Astrocyte (in vitro differentiated cells and primary cell): Measurements from ENCODE around the gene HCAR2. TPM values are rescaled to one million over a fixed set of nuclear protein-coding genes. Genes with fewer than 3 reads are reported as not detected.
"Not testable (repeated sequence)": the region's sequence is repeated elsewhere in the genome, so short reads cannot be mapped to it uniquely, and the experiment has no call there.

Experiments
- DNase-seq: peaks from one replicate; pipeline ENCODE4 v3.0.0-alpha.2; 2010; ENCODE audit warnings: low read depth
- FAIRE-seq: peaks from 2 replicates; lab custom pipeline; 2011; peaks lifted over from hg19 to GRCh38; lab: Jason Lieb, UNC
- H2AFZ ChIP-seq: 2 replicates; pipeline ENCODE4 v1.6.0; 2012; ENCODE audit warnings: low read depth, low read length, inconsistent platforms
- H3K27ac ChIP-seq: 2 replicates; pipeline ENCODE4 v1.5.1; 2011; ENCODE audit warnings: low read depth, low read length, inconsistent platforms
- H3K27me3 ChIP-seq: 2 replicates; pipeline ENCODE4 v1.6.0; 2011; ENCODE audit warnings: low read length, inconsistent platforms; ENCODE audit not compliant: insufficient read depth
- H3K36me3 ChIP-seq: 2 replicates; pipeline ENCODE4 v1.5.1; 2011; ENCODE audit warnings: low read length, inconsistent platforms; ENCODE audit not compliant: insufficient read depth
- H3K4me1 ChIP-seq: 2 replicates; pipeline ENCODE4 v1.5.1; 2011; ENCODE audit warnings: low read length, inconsistent platforms; ENCODE audit not compliant: insufficient read depth
- H3K4me2 ChIP-seq: 2 replicates; pipeline ENCODE4 v1.6.0; 2012; ENCODE audit warnings: low read length, inconsistent platforms
- H3K4me3 ChIP-seq: 2 replicates; pipeline ENCODE4 v1.5.1; 2011; ENCODE audit warnings: low read depth, mild to moderate bottlenecking, low read length, inconsistent platforms; ENCODE audit not compliant: insufficient read depth
- H3K79me2 ChIP-seq: 2 replicates; pipeline ENCODE4 v1.6.0; 2012; ENCODE audit warnings: mild to moderate bottlenecking, low read length, inconsistent platforms; ENCODE audit not compliant: insufficient read depth
- H3K9ac ChIP-seq: 2 replicates; pipeline ENCODE4 v1.6.0; 2012; ENCODE audit warnings: mild to moderate bottlenecking, low read length, inconsistent platforms
- H3K9me3 ChIP-seq: 2 replicates; pipeline ENCODE4 v1.5.1; 2012; ENCODE audit warnings: low read depth, mild to moderate bottlenecking, low read length, inconsistent platforms; ENCODE audit not compliant: insufficient read depth
- H4K20me1 ChIP-seq: 2 replicates; pipeline ENCODE4 v1.6.0; 2012; ENCODE audit warnings: low read length, inconsistent platforms; ENCODE audit not compliant: insufficient read depth
- H3K27ac Mint-ChIP-seq: one replicate; pipeline ENCODE4 v1.8.0; 2021; ENCODE audit warnings: mild to moderate bottlenecking, mixed read lengths; ENCODE audit not compliant: unreplicated experiment
- H3K27me3 Mint-ChIP-seq: one replicate; pipeline ENCODE4 v1.8.0; 2021; ENCODE audit warnings: low read depth, mixed read lengths; ENCODE audit not compliant: unreplicated experiment
- H3K36me3 Mint-ChIP-seq: one replicate; pipeline ENCODE4 v1.8.0; 2021; ENCODE audit warnings: low read depth, mixed read lengths; ENCODE audit not compliant: unreplicated experiment
- H3K4me1 Mint-ChIP-seq: one replicate; pipeline ENCODE4 v1.8.0; 2021; ENCODE audit warnings: low read depth, mixed read lengths; ENCODE audit not compliant: unreplicated experiment
- H3K4me3 Mint-ChIP-seq: one replicate; pipeline ENCODE4 v1.8.0; 2021; ENCODE audit warnings: mild to moderate bottlenecking, moderate library complexity, mixed read lengths; ENCODE audit not compliant: unreplicated experiment
- H3K9me3 Mint-ChIP-seq: one replicate; pipeline ENCODE4 v1.8.0; 2021; ENCODE audit warnings: mild to moderate bottlenecking, mixed read lengths; ENCODE audit not compliant: unreplicated experiment
- total RNA-seq: library from RNA; stranded (reverse); gene quantifications from 2 replicates; pipeline ENCODE4 v1.2.1, GENCODE V29; 2021

HCAR2 gene
- total RNA-seq, 1 donor from 2014 or later = not detected

DNA sequence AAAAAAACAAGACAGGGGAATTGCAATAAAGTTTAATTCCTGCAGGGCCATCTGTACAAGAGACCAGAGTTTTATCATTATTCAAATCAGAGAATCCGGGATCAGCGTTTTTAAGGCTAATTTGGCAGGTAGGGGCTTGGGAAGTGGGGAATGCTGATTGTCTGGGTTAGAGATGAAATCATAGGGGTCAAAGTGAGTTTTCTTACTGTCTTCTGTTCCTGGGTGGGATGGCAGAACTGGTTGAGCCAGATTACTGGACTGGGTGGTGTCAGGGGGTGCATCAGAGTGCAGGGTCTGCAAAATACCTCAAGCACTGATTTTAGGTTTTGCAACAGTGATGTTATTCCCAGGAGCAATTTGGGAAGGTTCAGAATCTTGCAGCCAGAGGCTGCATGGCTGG is 7.2 kb upstream of the HCAR2 start:
- not testable (repeated sequence) for H3K27me3 ChIP-seq, H3K9me3 ChIP-seq, H2AFZ ChIP-seq, H3K4me2 ChIP-seq, H3K4me3 Mint-ChIP-seq, H3K4me1 Mint-ChIP-seq, H3K36me3 ChIP-seq, H3K27ac Mint-ChIP-seq, H3K27ac ChIP-seq, H4K20me1 ChIP-seq, H3K79me2 ChIP-seq, H3K9me3 Mint-ChIP-seq, DNase-seq, H3K4me1 ChIP-seq, H3K27me3 Mint-ChIP-seq, H3K9ac ChIP-seq, H3K4me3 ChIP-seq, FAIRE-seq, H3K36me3 Mint-ChIP-seq

- not testable (repeated sequence) for H3K27ac Mint-ChIP-seq
Observed at GRCh38 chr12:122709287-122709686, 6.1 kb upstream of the HCAR2 start.

DNA sequence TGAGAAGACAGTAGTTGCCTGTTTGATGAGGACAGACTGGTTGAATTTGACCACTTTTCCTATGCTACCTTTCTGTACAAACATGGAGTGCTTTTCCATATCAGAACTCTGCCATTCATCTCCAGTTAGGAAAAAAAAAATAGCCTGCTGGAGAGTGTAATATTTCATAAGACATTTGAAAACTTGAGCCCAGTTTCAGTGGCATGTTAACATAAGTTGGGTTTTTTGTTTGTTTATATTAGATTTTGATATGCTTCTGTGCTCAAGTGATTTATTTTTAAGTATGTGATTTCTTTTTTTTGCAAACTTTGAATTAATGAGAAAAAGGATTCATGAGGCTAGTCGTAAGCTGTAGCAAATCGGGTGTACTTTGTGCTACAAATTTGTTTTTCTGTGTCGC is 684 bp upstream of the HCAR2 start:
- not testable (repeated sequence) for H3K4me1 Mint-ChIP-seq, H3K27ac Mint-ChIP-seq, H3K36me3 Mint-ChIP-seq, H3K79me2 ChIP-seq, H3K9me3 Mint-ChIP-seq, H3K27me3 ChIP-seq, DNase-seq, H3K4me3 Mint-ChIP-seq, H3K4me2 ChIP-seq, H4K20me1 ChIP-seq, H3K9me3 ChIP-seq, H3K27ac ChIP-seq, H3K36me3 ChIP-seq, FAIRE-seq, H3K27me3 Mint-ChIP-seq, H2AFZ ChIP-seq, H3K9ac ChIP-seq, H3K4me3 ChIP-seq, H3K4me1 ChIP-seq

More at GRCh38 chr12:122709287-122709686, 6.1 kb upstream of the HCAR2 start:
- not testable (repeated sequence) for H3K27me3 ChIP-seq, H3K4me1 ChIP-seq, H3K4me3 ChIP-seq, H4K20me1 ChIP-seq, H3K4me1 Mint-ChIP-seq, H2AFZ ChIP-seq, H3K9me3 ChIP-seq, H3K4me3 Mint-ChIP-seq, H3K27ac ChIP-seq, H3K9me3 Mint-ChIP-seq, H3K36me3 ChIP-seq, H3K9ac ChIP-seq, H3K79me2 ChIP-seq, H3K36me3 Mint-ChIP-seq, H3K4me2 ChIP-seq, FAIRE-seq, H3K27me3 Mint-ChIP-seq, DNase-seq

DNA sequence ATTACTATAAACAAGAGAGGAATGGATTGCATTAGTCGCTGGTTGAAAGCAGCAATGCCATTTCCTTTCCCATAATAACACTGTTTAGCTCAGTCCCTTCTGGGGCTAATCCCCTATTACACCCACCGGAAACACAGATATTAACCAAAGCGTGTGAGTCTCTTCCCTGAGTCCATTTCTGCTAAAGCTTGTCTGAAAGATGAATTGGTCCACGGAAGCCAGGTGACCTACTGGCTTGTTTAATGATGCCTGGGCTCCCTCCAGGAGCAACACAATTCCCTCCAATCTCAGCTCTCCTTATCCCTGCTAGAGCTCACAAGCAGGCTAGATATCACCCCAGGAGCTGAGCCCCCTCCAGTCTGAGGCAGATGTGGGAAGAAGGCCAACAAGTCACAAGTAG is 1.7 kb downstream of the HCAR2 start:
- H3K27ac ChIP-seq, H3K4me1 ChIP-seq, H4K20me1 ChIP-seq, H3K4me3 ChIP-seq, H3K27ac Mint-ChIP-seq, FAIRE-seq, H3K4me1 Mint-ChIP-seq, H3K27me3 Mint-ChIP-seq, H3K27me3 ChIP-seq, H3K4me3 Mint-ChIP-seq, H3K36me3 Mint-ChIP-seq, H3K9me3 Mint-ChIP-seq, H2AFZ ChIP-seq, H3K36me3 ChIP-seq, H3K9ac ChIP-seq, DNase-seq, H3K9me3 ChIP-seq, H3K79me2 ChIP-seq, H3K4me2 ChIP-seq: not testable (repeated sequence)

DNA sequence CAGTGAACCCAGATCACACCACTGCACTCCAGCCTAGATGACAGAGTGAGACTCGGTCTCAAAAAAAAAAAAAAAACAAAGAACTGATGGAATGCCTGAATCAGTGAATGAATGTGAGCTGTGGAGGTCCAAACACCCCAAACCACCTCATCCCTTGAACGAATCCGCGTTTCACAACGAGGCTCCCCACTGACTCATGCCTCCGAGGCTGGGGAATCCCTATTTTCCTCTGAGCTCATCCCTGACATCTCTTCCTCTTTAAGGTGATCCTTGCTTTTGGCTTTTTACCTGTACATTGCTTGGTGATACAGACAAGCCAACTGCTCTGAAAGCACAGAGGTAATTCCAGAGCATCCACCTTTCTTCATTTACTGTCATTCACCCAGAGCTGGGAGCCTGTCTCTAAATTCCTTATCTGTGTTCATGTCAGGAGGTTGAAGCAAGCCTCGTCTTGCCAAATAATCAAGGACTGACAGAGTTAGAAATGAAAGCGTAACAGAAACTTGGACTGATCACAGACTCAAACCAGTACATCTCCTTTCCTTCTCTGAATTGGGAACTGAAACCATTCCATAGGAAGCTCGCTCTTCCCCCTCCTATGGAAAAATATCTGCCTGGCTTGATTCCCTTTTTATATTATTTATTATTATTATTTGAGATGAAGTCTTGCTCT is 3.0 kb downstream of the HCAR2 start:
- not testable (repeated sequence) for H3K9me3 ChIP-seq, H4K20me1 ChIP-seq, H3K4me3 Mint-ChIP-seq, H3K4me1 Mint-ChIP-seq, H3K36me3 Mint-ChIP-seq, H3K27me3 Mint-ChIP-seq, H3K4me1 ChIP-seq, H2AFZ ChIP-seq, H3K9ac ChIP-seq, H3K27me3 ChIP-seq, H3K9me3 Mint-ChIP-seq, H3K79me2 ChIP-seq, H3K4me3 ChIP-seq, DNase-seq, H3K27ac Mint-ChIP-seq, H3K36me3 ChIP-seq, H3K4me2 ChIP-seq, H3K27ac ChIP-seq
- FAIRE-seq = peak; percentile 55

GRCh38 chr12:122696922-122697321 is 6.2 kb downstream of the HCAR2 start:
- H3K4me3 ChIP-seq, H3K27ac Mint-ChIP-seq, H3K4me2 ChIP-seq, H3K79me2 ChIP-seq, H3K27me3 Mint-ChIP-seq, H3K27me3 ChIP-seq, H3K9me3 ChIP-seq, H3K4me3 Mint-ChIP-seq, H3K9ac ChIP-seq, H3K4me1 Mint-ChIP-seq, H3K36me3 Mint-ChIP-seq, DNase-seq, H2AFZ ChIP-seq, H3K9me3 Mint-ChIP-seq, H3K36me3 ChIP-seq, H4K20me1 ChIP-seq, H3K27ac ChIP-seq, H3K4me1 ChIP-seq, FAIRE-seq: not testable (repeated sequence)
